ENCODE data around the gene RIC8B.

DNA sequence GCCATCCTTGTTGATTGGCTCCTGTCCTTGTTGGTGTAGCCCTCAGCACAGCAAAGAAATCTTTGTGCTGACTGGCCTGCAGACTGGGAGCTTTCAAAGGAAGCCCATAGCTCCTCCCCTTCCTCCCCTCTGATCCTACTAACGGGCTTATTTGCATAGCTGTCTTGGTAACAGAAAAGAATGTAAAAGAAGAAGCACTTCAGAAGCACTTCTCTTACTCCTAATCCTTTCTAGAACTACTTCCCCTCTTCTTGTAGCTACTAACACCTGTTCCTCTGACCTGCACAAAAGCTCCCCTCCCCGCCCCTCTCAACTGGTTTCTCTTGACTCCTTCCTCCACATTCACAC, 14.3 kb upstream of the RIC8B start:
- no peak for TF ChIP-seq FOXM1 (IDR thresholded peaks at IDR 0.05; ENCODE audit: borderline replicate concordance)
- no peak for TF ChIP-seq TARDBP (IDR thresholded peaks at IDR 0.05)
- no peak for TF ChIP-seq SP1 (IDR thresholded peaks at IDR 0.05)
- no peak for TF ChIP-seq BHLHE40 (IDR thresholded peaks at IDR 0.05; ENCODE audit: borderline replicate concordance)
- no peak for TF ChIP-seq ARNT (IDR thresholded peaks at IDR 0.05)
- no peak for TF ChIP-seq SUZ12 (IDR thresholded peaks at IDR 0.05)
- no peak for TF ChIP-seq FOXK2 (IDR thresholded peaks at IDR 0.05)
- no peak for TF ChIP-seq NFRKB (IDR thresholded peaks at IDR 0.05)

Measured in HEK293T (cell line).